ENCODE measurements around the gene LMAN1L.
A peak's percentile ranks its signal among the peaks of the same experiment; 100 is the strongest.

Gene LMAN1L

DNA sequence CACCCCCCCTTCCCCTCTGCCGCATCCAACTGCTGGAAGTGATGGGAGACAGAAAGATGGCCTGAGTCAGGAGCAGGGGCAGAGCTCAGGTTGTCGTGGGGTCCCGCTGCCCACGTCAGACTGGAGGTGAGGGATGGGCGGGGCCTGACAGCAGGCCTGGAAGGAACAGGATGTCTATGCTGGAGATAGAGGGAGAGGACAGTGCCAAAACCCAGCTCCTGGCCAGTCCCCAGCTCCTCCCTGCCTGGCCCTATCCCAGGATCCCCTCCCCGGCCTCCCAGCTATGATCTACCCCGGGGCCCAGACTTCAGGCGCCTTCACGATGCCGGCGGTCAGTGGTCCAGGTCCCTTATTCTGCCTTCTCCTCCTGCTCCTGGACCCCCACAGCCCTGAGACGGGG is at the start of gene LMAN1L:
Gene LMAN1L, plus strand, starts transcription at position 303 of the 400 bp plus-strand sequence. Its CDS starts 20 bp downstream, at position 323.
- no peak for DNase-seq (ENCODE audit: low read depth)
- H3K4me3 ChIP-seq (ENCODE audit: control insufficient read depth, low read depth, low read length): no peak within 1 kb of the TSS
- no peak for TF ChIP-seq CTCF (IDR thresholded peaks at IDR 0.05; ENCODE audit: control insufficient read depth, insufficient read depth, low read depth, low read length, missing control alignments)

DNA sequence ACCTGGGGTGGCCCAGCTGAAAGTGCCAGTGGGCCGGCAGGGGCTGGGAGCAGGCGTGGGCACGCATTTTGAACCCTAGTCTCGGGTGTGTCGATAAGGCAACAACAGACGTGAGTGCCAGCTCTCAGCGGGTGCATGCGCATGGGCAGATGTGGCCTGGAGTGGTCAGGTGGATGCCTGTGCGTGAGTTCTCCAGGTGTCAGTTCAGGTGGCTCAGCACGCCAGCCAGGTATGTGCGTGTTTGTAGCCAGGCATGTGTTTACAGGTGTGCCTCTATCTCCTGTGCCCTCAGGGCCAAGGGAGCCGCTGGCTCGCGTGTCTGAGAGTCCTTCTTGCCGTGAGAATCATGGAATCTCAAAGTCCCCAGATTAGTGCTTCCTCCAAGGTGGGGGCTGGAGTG is 49.2 kb upstream of the LMAN1L start:
- TF ChIP-seq CTCF (IDR thresholded peaks at IDR 0.05; ENCODE audit: control insufficient read depth, insufficient read depth, low read depth, low read length, missing control alignments): no peak
- DNase-seq (ENCODE audit: low read depth): no peak

DNA sequence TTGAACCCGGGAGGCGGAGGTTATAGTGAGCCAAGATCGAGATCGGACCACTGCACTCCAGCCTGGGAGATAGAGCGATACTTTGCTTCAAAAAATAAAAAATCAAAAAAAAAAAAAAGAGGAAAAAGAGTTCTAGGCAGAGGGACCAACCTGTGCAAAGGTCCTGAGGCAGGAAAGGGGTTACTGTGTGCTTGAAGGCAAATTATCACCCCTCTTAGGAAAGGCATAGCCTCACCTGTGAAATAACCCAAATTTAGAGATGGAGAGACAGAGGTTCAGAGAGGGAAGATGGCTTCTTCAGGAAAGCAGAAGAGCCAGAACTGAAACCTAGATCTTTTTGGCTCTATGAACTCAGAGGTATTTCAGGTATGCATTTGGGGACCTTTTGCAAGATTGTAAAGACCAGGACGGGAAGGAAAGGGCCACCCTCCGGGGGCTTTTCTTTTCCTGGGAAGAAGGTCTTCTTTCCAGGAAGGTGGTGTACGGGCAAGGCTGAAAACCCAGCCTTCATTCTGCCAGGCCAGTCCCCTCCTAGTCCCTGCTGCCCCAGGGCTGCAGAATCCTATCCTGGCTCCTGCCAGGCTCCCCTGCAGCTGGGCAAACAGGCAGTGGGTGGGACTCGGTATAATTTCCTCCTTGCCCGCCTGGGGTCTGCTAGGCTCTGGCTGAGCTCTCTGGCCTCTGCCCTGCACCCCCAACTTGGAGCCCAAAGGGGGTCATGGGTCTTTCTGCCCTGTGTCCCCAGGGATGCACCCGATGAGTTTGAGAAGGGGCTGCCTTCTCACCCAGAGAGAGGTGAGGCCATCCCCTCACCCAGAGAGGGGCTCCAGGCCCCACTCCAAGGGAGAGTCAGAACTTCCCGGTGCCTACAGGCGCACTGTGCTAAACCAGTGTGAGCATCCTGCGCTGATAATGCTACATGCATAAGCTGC is 45.2 kb upstream of the LMAN1L start:
- no peak for DNase-seq (ENCODE audit: low read depth)
- TF ChIP-seq CTCF (IDR thresholded peaks at IDR 0.05; ENCODE audit: control insufficient read depth, insufficient read depth, low read depth, low read length, missing control alignments): no peak
- no peak overlapping the region for H3K4me3 ChIP-seq (ENCODE audit: control insufficient read depth, low read depth, low read length)

More for the DNA sequence above, 49.2 kb upstream of the LMAN1L start:
- H3K4me3 ChIP-seq (ENCODE audit: control insufficient read depth, low read depth, low read length): no peak overlapping the region

DNA sequence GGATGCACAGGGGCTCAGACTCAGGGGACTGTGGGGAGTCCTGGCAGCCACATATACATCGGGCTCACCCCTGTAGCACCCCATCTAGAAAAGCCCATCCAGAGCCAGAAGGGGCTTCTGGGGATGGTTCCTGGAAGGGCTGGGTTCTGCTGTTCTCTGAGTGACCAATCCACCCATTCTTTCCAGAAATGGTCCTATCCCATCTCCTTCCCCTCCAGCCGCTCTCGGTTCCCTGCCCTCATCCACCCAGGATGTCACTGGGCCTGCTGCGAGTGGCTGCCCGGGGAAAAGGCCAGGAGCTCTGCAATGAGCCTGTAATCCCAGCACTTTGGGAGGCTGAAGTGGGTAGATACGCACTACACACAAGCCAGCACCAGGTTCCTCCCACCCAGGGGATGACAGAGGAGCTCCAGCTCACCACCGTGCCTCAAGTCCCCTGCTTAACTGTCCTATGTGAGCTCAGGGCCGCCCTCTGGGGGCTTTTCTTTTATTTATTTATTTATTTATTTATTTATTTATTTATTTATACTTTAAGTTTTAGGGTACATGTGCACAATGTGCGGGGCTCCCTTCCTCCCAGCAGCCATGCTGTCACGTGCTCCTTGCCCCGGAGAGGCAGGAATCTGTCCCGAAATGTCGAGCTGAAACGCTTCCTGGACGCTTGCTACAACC is 44.4 kb upstream of the LMAN1L start:
- TF ChIP-seq CTCF (IDR thresholded peaks at IDR 0.05; ENCODE audit: control insufficient read depth, insufficient read depth, low read depth, low read length, missing control alignments): no peak
- no peak for DNase-seq (ENCODE audit: low read depth)
- H3K4me3 ChIP-seq (ENCODE audit: control insufficient read depth, low read depth, low read length): no peak overlapping the region

- no peak for DNase-seq (ENCODE audit: low read depth)
- no peak overlapping the region; the same call in 1 of the 2 replicates for H3K4me3 ChIP-seq (ENCODE audit: control insufficient read depth, low read depth, low read length)
- peak; percentile 75 for TF ChIP-seq CTCF (IDR thresholded peaks at IDR 0.05; ENCODE audit: control insufficient read depth, insufficient read depth, low read depth, low read length, missing control alignments)
These were observed 43.8 kb upstream of the LMAN1L start for GRCh38 chr15:74768771-74769342.

DNA sequence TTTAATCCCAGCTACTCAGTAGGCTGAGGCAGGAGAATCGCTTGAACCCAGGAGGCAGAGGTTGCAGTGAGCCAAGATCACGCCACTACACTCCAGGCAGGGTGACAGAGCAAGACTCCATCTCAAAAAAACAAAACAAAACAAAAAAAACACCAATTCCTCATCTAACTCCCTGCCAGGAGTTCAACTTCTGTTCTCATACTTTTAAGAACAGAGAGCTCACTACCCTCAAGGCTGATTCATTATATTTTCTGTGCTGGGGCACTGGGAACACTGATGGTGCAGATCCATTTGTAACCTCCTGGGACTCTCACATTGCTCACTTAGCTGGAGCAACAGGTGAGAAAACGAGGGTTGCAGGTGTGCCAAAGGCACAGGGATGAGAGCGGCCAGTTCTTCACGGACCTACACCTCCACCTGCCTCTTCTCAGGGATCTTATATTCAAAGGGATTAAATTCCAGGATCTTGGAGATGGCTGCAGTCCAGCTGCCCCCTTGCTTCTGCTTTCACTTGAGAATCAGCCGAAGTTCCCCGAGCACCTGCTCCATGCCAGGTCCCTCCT is 43.1 kb upstream of the LMAN1L start:
- no peak for TF ChIP-seq CTCF (IDR thresholded peaks at IDR 0.05; ENCODE audit: control insufficient read depth, insufficient read depth, low read depth, low read length, missing control alignments)
- no peak for DNase-seq (ENCODE audit: low read depth)
- H3K4me3 ChIP-seq (ENCODE audit: control insufficient read depth, low read depth, low read length): no peak overlapping the region
